GM12878 (cell line): ENCODE results near the gene YARS1. TPM values are rescaled to one million over a fixed set of nuclear protein-coding genes. Genes with fewer than 3 reads are reported as not detected.

ENCODE experiments used
- ATAC-seq: fragments of 200-7000 bp; cut with Tn5 transposase; 3 replicates; pipeline ENCODE4 v1.9.1; 2020; ENCODE audit warnings: mild to moderate bottlenecking, moderate library complexity
- BruUV-seq: library from RNA; stranded (reverse); fragments of 400-500 nt; replicated peaks from 2 replicates; lab custom pipeline; 2021; lab: Mats Ljungman, UMichigan
- CTCF ChIA-PET: fragments of 300-600 bp; sonication (Branson Sonifier 250); formaldehyde crosslinking; extraction: SDS; loops from one replicate; lab custom pipeline; 2021; ENCODE audit warnings: inconsistent platforms; lab: Yijun Ruan, JAX
- POLR2A ChIA-PET: fragments of 350-600 bp; formaldehyde crosslinking; extraction: SDS; loops from one replicate; lab custom pipeline; 2021; ENCODE audit warnings: inconsistent platforms; lab: Charles Lee
- RAD21 ChIA-PET: fragments of 300-600 bp; sonication (Branson Sonifier 250); formaldehyde crosslinking; loops from one replicate; lab custom pipeline; 2023; ENCODE audit warnings: antibody characterized with exemption; ENCODE audit not compliant: unreplicated experiment; lab: Charles Lee
- SMC1A ChIA-PET: fragments of 300-600 bp; sonication (Branson Sonifier 250); formaldehyde crosslinking; loops from one replicate; lab custom pipeline; 2023; ENCODE audit not compliant: unreplicated experiment, uncharacterized antibody; lab: Charles Lee
- DNase-seq: peaks from one replicate; pipeline ENCODE4 v3.0.0-alpha.2; 2011; ENCODE audit warnings: low read depth, low spot score
- FAIRE-seq: peaks from 3 replicates; lab custom pipeline; 2011; peaks lifted over from hg19 to GRCh38; lab: Jason Lieb, UNC
- H2AFZ ChIP-seq: 2 replicates; pipeline ENCODE4 v1.6.0; 2011; ENCODE audit warnings: low read depth, low read length, control low read depth; ENCODE audit not compliant: control insufficient read depth
- H3K27ac ChIP-seq: 2 replicates; pipeline ENCODE4 v1.5.1; 2011; ENCODE audit warnings: control low read depth; ENCODE audit not compliant: control insufficient read depth, insufficient read depth
- H3K27me3 ChIP-seq, 2 experiments: replicated peaks in 1 of 2; 2 replicates each; pipeline versions ENCODE4 v1.6.0 to v1.6.1; 2011; ENCODE audit warnings: low read length in 1 of 2; ENCODE audit not compliant: control insufficient read depth in 2 of 2, insufficient read depth in 2 of 2
- H3K36me3 ChIP-seq, 2 experiments: 2 replicates each; pipeline ENCODE4 v1.5.1; 2011; ENCODE audit warnings: low read length in 1 of 2; ENCODE audit not compliant: control insufficient read depth in 2 of 2, insufficient read depth in 2 of 2
- H3K4me1 ChIP-seq: 2 replicates; pipeline ENCODE4 v1.6.1; 2011; ENCODE audit warnings: mild to moderate bottlenecking, low read length, moderate library complexity, mixed read lengths; ENCODE audit not compliant: control insufficient read depth, insufficient read depth
- H3K4me2 ChIP-seq: 2 replicates; pipeline ENCODE4 v1.6.0; 2011; ENCODE audit warnings: control low read depth; ENCODE audit not compliant: control insufficient read depth, insufficient read depth
- H3K4me3 ChIP-seq: fragments of 200-600 bp; sonication (generic); 2 replicates; pipeline ENCODE4 v1.5.1; 2016
- H3K79me2 ChIP-seq: 2 replicates; pipeline ENCODE4 v1.6.0; 2011; ENCODE audit warnings: low read length; ENCODE audit not compliant: control insufficient read depth, insufficient read depth
- H3K9ac ChIP-seq: 2 replicates; pipeline ENCODE4 v1.8.0; 2011; ENCODE audit warnings: low read length, control low read depth, mixed read lengths; ENCODE audit not compliant: control insufficient read depth, insufficient read depth
- H3K9me3 ChIP-seq: replicated peaks from 3 replicates; pipeline ENCODE4 v1.5.1; 2011; ENCODE audit warnings: mild to moderate bottlenecking, low read length; ENCODE audit not compliant: control insufficient read depth, insufficient read depth
- H4K20me1 ChIP-seq: 2 replicates; pipeline ENCODE4 v1.6.0; 2011; ENCODE audit not compliant: control insufficient read depth, insufficient read depth
- CREB1 ChIP-seq: IDR thresholded peaks from 2 replicates; pipeline ENCODE4 v1.6.1; 2012; ENCODE audit warnings: low read depth, mild to moderate bottlenecking, inconsistent platforms
- ESRRA ChIP-seq: IDR thresholded peaks from 2 replicates; pipeline ENCODE4 v1.6.1; 2012; ENCODE audit warnings: mild to moderate bottlenecking, low read length, improper control_type of control experiment
- GATAD2B ChIP-seq: fragments of 450-650 bp; conservative IDR thresholded peaks from 2 replicates; pipeline ENCODE4 v1.6.1; 2017; ENCODE audit warnings: low read depth, mild to moderate bottlenecking, moderate library complexity
- HCFC1 ChIP-seq: fragments of 150-350 bp; IDR thresholded peaks from 2 replicates; pipeline ENCODE4 v1.6.1; 2014; ENCODE audit warnings: low read length
- IKZF1 ChIP-seq: fragments of 450-650 bp; conservative IDR thresholded peaks from 2 replicates; pipeline ENCODE4 v1.6.1; 2017; ENCODE audit warnings: antibody characterized with exemption, mild to moderate bottlenecking
- MLLT1 ChIP-seq: fragments of 450-650 bp; IDR thresholded peaks from 2 replicates; pipeline ENCODE4 v1.6.1; 2016; ENCODE audit warnings: mild to moderate bottlenecking
- MTA3 ChIP-seq: IDR thresholded peaks from 2 replicates; pipeline ENCODE4 v1.6.1; 2012; ENCODE audit warnings: low read length, inconsistent platforms, borderline replicate concordance
- MYB ChIP-seq: fragments of 150-350 bp; IDR thresholded peaks from 2 replicates; pipeline ENCODE4 v1.6.1; 2014; ENCODE audit warnings: mild to moderate bottlenecking, low read depth, low read length, borderline replicate concordance
- NFXL1 ChIP-seq: fragments of 450-650 bp; IDR thresholded peaks from 2 replicates; pipeline ENCODE4 v1.6.1; 2017; ENCODE audit warnings: antibody characterized with exemption, mild to moderate bottlenecking, borderline replicate concordance
- NFYB ChIP-seq: IDR thresholded peaks from 2 replicates; pipeline ENCODE4 v1.6.1; 2011; ENCODE audit warnings: low read depth, mild to moderate bottlenecking, low read length, improper control_type of control experiment, moderate library complexity; ENCODE audit not compliant: insufficient read depth
- RAD51 ChIP-seq: fragments of 450-650 bp; IDR thresholded peaks from 2 replicates; pipeline ENCODE4 v1.6.1; 2016; ENCODE audit warnings: moderate library complexity, mild to moderate bottlenecking, inconsistent platforms
- RUNX3 ChIP-seq: IDR thresholded peaks from 2 replicates; pipeline ENCODE4 v1.6.1; 2012; ENCODE audit warnings: low read length, inconsistent platforms
- SPI1 ChIP-seq: IDR thresholded peaks from 2 replicates; pipeline ENCODE4 v1.6.1; 2011; ENCODE audit warnings: low read depth, mild to moderate bottlenecking, low read length, moderate library complexity, borderline replicate concordance; ENCODE audit not compliant: insufficient read depth
- SREBF1 ChIP-seq: IDR thresholded peaks from 2 replicates; pipeline ENCODE4 v1.6.1; 2012; ENCODE audit warnings: mild to moderate bottlenecking, low read length
- STAT1 ChIP-seq: fragments of 450-650 bp; conservative IDR thresholded peaks from 2 replicates; pipeline ENCODE4 v1.6.1; 2014; ENCODE audit warnings: antibody characterized with exemption, mild to moderate bottlenecking
- STAT3 ChIP-seq: IDR thresholded peaks from 2 replicates; pipeline ENCODE4 v1.6.1; 2011; ENCODE audit warnings: low read depth, low read length, improper control_type of control experiment
- ZNF384 ChIP-seq: IDR thresholded peaks from 2 replicates; pipeline ENCODE4 v1.6.1; 2012; ENCODE audit warnings: low read depth, mild to moderate bottlenecking, low read length, improper control_type of control experiment, borderline replicate concordance
- WGBS: methylation state at CpG from one replicate; pipeline ENCODE4 v1.1.6; 2016; ENCODE audit warnings: low lambda C conversion rate; ENCODE audit not compliant: insufficient replicate concordance, insufficient coverage; ENCODE audit errors: missing lambda C conversion rate; 5-methylcytosine and 5-hydroxymethylcytosine counted together
- in situ Hi-C: fragments of 300-500 bp; cut with MboI; formaldehyde crosslinking; loops from 9 replicates; pipeline ENCODE4 v1.14.3; 2018; ENCODE audit warnings: mixed read lengths
- intact Hi-C: fragments of 100-400 bp; cut with micrococcal nuclease; formaldehyde crosslinking; loops from one replicate; pipeline ENCODE4 v1.14.2; 2022; ENCODE audit not compliant: unreplicated experiment
- polyA plus RNA-seq, 11 experiments: library from polyadenylated mRNA; depleted of rRNA in 4 of 11; unstranded in 6 of 11; stranded (reverse) in 5 of 11; fragments of >200 nt; fragmentation: Nextera tagmentation in 4 of 11; fragmentation: Illumina TruSeq in 1 of 11; extraction: Ambion mirVana in 4 of 11; extraction: Trizol in 1 of 11; gene quantifications; 1 replicate in 1 of 11; 2 replicates in 10 of 11; pipeline versions ENCODE4 v1.2.1 to v1.2.3, GENCODE V29; 2011 to 2016; ENCODE audit warnings: inconsistent platforms in 2 of 11, missing spikeins in 2 of 11, low read depth in 1 of 11
- total RNA-seq, 4 experiments: library from RNA; depleted of rRNA in 3 of 4; stranded (reverse); fragments of >200 nt in 3 of 4; fragmentation: Illumina TruSeq in 1 of 4; extraction: Trizol in 1 of 4; gene quantifications; 2 replicates each; pipeline versions ENCODE4 v1.2.1 to v1.2.3, GENCODE V29; 2013 to 2021
- TF ChIP-seq, protein P1 (sequence below): IDR thresholded peaks from 2 replicates; pipeline ENCODE4 v1.6.1; 2011; ENCODE audit warnings: borderline replicate concordance, low read depth, mild to moderate bottlenecking, moderate library complexity, mixed read lengths, low read length; ENCODE audit not compliant: insufficient read depth; ENCODE audit errors: extremely low read length
- TF ChIP-seq, protein P2 (sequence below): IDR thresholded peaks from 2 replicates; pipeline ENCODE4 v1.6.1; 2012; ENCODE audit warnings: low read depth, low read length, improper control_type of control experiment

Gene YARS1
- total and polyA plus RNA-seq, 10 of the 15 experiments (the other 5 are each of a cell fraction or from before 2014, with no cell fraction given) = 39.9 to 202 (median 136) TPM

DNA sequence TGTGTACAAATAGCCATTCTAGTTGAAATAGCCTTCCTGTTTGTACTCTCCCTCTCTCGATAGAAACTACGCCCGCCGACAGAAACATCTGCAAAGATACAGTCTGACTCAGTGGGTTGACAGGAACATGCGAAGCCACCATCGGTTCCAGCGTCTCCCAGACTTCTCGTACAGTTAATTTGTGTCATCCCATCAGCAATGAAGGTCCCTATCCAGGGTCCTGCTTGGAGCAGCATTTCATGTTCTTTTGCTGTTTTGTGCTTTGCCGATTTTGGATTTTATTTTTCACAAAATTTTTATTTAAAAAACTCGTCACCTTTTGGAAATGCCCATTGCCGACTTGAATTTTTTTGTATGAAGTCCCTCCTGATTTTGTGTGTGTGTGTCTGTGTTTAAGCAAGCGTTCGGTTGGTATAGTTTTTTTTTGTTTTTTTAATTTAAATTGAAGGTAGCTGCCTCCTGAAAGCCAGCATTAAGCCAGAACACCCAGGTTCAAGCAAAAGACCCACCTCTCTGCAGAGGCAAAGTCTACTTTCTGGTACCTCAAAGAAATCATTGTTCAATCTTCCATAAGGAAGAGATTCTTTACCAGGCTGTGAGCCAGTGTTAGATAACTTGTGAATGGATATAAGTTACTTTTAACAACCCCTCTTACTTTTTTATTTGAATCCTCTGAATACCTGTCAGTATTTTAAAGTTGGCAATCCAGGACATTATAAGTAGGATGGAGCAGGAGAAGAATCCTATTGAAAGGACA, 38.9 kb upstream of the YARS1 start (continued):
- no peak for TF ChIP-seq STAT1
- no peak for TF ChIP-seq HCFC1
- TF ChIP-seq STAT3 = no peak
- TF ChIP-seq MLLT1 = no peak

DNA sequence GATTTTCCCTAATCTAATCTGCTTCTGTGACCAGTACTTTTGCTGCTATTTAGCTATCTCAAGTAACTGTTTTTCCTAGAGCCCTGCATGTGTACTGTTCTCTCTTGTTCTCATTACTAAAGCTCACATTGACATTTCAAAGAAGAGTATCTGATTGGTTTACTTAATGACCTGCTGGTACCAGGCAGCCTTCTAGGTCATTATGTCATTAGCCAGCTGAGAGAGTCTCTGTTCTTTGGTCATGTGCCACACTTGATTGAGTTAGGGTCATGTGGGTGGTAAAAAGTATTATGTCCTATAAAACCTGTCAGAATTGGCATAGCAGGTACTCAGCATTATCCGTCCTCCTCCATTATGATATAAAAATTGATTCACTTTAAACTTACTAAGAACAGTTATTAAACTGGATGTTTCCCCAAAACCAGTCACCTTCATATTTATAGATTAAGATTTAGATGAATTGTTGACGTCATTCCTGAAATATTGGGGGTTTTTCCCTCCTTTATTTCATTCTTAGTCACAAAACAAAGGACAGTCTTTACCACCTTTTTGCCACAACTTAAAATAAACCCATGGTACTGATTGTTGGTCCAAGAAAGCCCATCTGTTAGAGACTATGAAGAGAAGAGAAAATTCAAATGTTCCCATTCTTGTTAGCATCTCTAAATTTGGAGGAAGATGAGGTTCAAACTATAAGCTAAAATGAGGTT, 31.4 kb upstream of the YARS1 start:
- in situ Hi-C loops = no loop called here
- H3K4me2 ChIP-seq = no peak overlapping the region
- ChIA-PET SMC1A (interaction anchor here (0.8 to 3.0 kb wide), 5 partner anchors 19 to 73 kb away, joined by 3 to 15 read pairs (median 4); no protein-coding TSS in a partner anchor), RAD21 (interaction anchor here (1.3 kb wide), 1 partner anchor 24 kb away, joined by 3 read pairs; no protein-coding TSS in a partner anchor), CTCF (interaction anchor here (1.2 to 4.2 kb wide), 3 partner anchors 25 to 136 kb away, joined by 3 to 19 read pairs (median 3); no protein-coding TSS in a partner anchor), POLR2A (interaction anchor here (0.7 to 0.9 kb wide), 2 partner anchors 12 to 30 kb away, joined by 3 read pairs; no protein-coding TSS in a partner anchor)
- DNase-seq = no peak
- H3K9me3 ChIP-seq = peaks cover 2% of the 10 kb centered on the region; the same call in 1 of the 3 replicates
- intact Hi-C loops = no loop called here
- H3K27me3 ChIP-seq = no peaks in the 10 kb centered on the region
- H3K27ac ChIP-seq = 0 out of 2 replicates have a peak overlapping the region, but pooled peaks have one; percentile 6
- FAIRE-seq = no peak
- no peak overlapping the region for H3K9ac ChIP-seq
- H3K79me2 ChIP-seq = no peaks in the 10 kb centered on the region
- peaks cover 0 to 9% of the 10 kb centered on the region in 2 experiments; a peak in 2 of 4 replicates for H3K36me3 ChIP-seq
- WGBS = 18% methylated on average over 2 of the region's 2 CpGs
- TSS peak; percentile 13 for BruUV-seq
- H4K20me1 ChIP-seq = no peaks in the 10 kb centered on the region
- no peak overlapping the region for H2AFZ ChIP-seq
- no peak overlapping the region for H3K4me3 ChIP-seq
- peak; percentile 95 for ATAC-seq
- no peaks in the 10 kb centered on the region for H3K4me1 ChIP-seq
- TF ChIP-seq SREBF1 (no peak), NFXL1 (no peak), MYB (no peak), RAD51 (peak; percentile 90), MTA3 (no peak), IKZF1 (no peak), GATAD2B (no peak), CREB1 (0 out of 2 replicates have a peak, but pooled peaks have one; percentile 30), RUNX3 (peak; percentile 33; the same call in 1 of the 2 replicates), SPI1 (no peak), ESRRA (no peak), ZNF384 (no peak), NFYB (no peak)
- TF ChIP-seq, protein P1, sequence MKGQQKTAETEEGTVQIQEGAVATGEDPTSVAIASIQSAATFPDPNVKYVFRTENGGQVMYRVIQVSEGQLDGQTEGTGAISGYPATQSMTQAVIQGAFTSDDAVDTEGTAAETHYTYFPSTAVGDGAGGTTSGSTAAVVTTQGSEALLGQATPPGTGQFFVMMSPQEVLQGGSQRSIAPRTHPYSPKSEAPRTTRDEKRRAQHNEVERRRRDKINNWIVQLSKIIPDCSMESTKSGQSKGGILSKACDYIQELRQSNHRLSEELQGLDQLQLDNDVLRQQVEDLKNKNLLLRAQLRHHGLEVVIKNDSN = peak; percentile 46
- TF ChIP-seq, protein P2, sequence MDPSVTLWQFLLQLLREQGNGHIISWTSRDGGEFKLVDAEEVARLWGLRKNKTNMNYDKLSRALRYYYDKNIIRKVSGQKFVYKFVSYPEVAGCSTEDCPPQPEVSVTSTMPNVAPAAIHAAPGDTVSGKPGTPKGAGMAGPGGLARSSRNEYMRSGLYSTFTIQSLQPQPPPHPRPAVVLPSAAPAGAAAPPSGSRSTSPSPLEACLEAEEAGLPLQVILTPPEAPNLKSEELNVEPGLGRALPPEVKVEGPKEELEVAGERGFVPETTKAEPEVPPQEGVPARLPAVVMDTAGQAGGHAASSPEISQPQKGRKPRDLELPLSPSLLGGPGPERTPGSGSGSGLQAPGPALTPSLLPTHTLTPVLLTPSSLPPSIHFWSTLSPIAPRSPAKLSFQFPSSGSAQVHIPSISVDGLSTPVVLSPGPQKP = no peak
